Suppressor macrophage treated with lipopolysaccharide for 1 hour (primary cell): Measurements from ENCODE around the gene NHS.
A peak's percentile ranks its signal among the peaks of the same experiment; 100 is the strongest.
"Not testable (repeated sequence)": the region's sequence is repeated elsewhere in the genome, so short reads cannot be mapped to it uniquely, and the experiment has no call there.

Experiments used
- DNase-seq, 3 donors: peaks; one replicate each; pipeline ENCODE4 v3.0.0-alpha.2; 2020 to 2022

NHS gene

DNA sequence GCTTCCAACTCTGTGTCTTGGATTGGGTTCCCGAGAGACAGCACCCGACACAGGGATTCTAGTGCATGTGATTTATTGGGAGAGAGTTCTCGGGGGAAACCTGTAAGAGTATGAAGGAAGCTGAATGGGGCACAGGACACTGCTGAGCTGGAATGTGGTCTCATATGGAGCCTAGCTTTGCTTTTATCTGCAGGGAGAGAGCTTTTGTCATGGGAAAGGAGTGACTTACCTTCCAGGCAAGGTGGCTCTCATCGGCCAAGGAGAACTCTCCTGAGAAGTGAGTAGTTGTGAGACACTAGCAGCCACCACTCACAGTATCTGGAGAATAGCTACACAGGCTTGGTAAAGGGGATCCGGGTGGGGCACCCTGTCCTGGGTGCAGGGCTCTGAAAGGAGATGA, 124.5 kb downstream of the NHS start:
- no peak for DNase-seq

DNA sequence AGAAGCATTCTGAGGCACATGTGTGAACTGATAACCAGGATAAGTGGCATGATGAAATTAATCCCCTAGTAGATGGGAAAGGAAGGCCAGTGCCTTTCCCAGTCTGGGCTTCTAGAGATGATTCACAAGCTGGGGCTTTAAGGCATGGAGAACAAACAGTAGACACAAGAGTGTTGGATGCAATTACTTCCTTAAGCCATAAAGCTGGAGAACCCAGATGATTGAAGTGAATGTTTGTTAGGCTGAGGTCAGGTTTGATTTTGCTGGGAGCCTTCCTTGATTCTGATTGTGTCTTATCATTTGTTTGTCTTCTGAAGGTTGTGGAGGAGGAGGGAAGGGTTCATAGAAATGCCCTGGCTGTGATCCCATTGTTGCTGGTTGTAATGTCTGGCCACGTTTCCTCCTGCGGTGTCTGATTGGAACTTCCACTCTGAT, 125.2 kb downstream of the NHS start:
- DNase-seq = no peak

DNA sequence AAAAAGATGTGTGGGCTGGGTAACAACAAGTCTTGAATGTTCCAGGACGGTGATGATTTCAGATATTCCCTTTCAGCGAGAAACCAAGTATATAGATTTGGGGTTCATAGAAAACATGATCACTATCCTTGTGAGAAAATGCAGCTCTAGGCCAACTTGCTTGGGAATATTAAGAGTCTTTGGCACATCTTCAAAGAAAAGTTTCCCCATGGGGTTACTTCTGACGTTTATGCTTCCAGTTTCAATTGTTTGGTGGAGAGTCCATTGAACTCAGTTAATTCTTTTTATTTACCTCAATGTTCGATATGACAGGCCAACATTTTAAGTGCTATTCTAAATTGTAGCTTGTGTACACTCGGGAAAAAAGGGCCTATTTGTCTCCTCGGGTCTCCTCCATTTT, 126.7 kb downstream of the NHS start:
- no peak for DNase-seq

DNA sequence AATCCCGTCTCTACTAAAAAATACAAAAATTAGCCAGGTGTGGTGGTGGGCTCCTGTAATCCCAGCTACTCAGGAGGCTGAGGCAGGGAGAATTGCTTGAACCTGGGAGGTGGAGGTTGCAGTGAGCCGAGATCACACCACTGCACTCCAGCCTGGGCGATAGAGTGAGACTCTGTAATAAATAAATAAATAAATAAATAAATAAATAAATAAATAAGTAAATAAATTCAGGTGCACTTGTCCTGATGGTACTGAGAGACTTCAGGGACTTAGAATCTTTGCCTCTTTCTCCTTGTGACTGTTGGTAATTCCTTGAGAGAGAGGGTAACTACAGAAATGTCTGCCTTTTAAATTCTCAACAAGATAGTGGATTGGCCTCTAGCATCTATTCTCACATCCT, 131.4 kb downstream of the NHS start:
- not testable (repeated sequence) for DNase-seq

DNA sequence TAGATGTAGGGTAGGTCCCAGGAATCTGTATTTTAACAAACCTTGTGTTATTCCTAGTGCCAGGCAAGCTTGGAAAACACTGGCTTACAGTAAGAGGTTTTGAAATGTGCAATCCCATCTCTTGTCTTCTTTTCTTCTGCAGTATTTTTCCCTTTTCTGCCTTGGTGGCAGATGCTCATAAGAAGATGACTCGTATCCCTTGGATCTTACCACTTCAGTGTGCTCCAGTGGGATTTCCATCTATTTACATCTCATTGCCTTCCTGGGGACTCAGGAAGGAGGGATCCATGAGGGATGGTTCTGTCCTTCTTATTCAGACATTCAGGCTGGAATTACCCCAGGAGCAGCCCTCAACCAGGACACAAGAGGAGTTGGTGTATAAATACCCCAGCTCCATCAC, 136.6 kb downstream of the NHS start:
- DNase-seq = no peak

DNA sequence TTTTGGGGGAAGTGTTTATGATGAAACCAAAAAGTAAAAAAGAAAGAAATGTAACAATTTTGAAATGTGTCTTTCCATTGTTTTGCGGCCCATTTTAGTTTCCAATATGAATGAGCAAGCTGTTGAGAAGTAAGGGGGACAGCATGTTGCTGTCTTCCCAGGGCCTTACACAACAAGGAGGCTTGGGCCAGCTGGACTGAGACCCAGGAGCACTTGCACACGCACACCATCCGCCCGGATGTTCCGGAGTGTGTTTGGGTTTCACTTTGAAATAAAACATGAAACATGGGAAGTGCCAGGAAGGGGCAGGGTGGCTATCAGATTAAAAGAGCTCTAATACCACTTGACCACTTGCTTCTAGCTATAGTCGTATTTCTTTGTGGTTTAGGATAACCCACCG, 144.4 kb downstream of the NHS start:
- DNase-seq = no peak

DNA sequence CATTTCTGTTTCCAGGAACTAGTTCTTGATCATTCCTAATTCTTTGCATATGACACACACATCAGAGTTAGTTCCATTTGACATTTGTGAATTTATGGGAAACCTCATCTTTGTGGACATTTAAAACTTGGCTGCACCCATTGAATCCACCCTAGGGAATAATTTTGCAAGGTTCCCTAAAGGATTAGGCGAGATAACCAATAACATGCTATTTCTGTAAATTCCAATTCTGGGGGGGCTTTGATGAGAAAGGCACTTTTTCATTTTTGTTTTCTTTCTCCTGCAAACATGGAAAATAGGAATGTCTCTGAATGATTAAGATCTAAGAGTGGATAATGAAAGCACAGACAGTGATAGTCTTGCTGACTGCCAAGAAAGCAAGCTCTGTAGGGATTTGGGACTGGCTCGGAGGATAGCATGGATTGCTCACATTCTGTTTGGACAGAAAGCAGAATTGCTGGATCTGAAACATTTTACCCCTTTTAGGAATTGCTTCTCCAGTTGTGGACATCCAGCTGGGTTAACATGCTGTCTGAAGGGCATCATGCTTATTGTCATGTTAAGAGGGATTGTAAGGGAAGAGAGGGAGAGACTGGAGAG, 145.1 kb downstream of the NHS start:
- DNase-seq = no peak

DNA sequence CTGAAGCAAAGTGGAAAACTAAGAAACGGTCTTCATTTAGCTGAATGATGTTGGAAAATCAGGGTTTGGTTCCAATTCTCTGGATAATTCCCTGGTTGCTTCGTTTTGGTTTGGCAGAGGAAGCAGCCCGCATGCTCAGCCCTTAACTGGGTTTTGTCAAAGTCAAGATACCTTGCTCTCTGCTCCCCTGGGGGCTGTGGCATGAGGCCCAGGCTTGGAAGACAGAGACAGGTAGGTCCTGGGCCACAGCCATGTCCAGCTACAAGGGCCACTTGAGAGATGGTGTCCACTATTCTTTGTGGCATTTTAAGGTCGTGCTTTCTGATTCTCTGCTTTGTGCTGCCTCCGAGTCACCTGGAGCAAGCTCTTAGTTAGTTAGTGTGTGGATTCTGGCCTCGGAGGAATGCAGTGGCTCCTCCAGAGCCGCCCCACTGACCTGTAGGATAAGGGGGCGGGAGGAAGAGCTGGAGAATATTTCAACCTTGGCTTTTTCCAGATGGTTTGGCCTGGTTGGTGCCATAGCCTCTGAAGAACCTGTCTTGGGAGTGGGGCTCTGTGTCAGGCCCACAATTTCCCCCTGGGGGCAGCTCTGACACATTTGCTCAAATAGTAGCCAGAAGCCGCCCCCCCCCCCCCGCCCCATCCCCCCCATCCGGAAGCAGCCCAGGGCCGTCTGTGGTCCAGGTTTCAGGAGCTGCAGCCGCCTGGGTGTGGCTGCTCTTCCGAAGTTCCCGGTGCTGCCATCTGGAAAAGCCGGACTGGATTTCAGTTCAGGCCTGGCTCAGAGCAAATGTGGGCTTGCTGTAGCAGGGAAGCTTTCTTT, 147.1 kb downstream of the NHS start:
- DNase-seq = no peak

DNA sequence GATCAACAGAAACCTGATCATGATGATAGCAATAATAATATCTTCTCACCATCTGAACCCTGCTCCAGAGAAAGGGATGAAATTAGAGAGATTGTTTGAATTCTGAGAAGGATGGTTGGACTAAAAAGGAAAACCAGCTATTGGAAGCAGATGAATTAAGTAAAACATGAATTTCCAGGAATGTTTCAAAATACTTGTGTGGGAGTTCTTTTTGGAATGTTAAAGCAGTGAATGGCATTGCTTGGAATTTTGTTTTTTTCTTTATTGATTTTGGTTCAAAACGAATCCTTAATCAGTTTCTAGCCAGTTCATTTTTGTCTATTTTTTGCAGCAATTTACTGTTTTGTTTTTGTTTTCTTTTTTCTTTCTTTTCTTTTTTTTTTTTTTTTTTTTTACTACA, 150.3 kb downstream of the NHS start:
- no peak for DNase-seq

DNA sequence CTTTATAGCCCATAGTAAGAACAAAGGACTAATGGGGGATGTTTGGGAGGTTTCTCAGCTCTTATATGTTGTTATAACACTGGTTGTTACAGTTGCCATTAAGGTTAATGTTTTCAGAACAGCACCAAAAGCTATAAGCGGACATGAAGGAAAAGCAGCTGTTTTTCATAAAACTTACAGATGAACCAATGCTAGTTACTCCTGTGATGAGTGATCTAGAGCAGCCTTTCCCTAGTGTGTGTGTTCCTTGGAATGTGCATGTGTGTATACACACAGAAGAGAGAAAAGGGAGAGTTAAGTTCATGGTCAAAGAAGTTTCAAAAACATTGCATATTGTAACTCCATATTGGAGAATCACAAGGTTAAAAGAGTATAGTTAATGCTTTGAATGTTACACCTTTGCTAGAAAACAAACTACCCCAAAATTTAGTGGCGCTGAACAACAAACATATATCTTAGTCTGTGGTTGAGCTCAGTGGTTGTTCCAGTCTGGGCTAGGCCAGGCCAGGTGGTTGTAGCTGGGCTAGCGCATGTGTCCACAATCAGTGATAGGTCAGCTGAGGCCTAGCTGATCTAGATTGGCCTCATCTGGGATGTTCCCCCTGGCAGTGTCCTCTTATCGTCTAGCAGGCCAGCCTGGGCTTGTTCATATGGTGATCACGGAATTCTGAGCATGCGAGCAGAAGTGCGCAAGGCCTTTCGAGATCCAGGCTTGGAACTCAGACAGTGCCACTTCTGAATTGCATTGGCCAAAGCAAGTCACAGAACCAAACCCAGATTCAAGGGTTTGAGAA, 151.0 kb downstream of the NHS start:
- no peak for DNase-seq

DNA sequence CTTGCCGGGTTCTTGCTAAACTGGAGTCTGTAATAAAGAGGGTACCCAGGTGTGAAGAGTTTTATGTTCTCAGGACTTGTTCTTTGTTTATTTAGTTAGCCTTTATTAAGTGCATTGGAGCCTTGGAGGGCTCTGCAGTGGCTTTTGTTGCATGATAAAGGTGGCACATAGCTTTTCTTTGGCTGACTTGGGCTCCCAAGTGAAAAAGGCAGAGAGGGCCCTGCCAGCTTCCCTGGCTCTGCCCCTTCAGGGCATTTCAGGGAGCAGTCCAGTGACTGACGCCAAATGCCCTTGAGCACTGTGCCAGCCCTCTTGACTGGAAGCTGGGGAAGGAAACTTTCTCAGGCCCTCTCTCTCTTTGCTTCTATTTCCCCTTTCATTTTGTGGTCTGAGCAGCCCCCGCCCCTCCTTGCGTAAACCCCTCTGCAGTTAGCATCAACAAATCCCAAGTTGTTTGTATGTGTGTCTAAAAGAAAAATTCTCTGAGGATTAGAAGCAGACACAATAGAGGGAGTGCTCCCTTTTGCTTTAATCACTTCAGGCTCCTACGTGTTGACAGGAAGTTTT, 152.2 kb downstream of the NHS start:
- peak; percentile 31 to 47 (median 33) for DNase-seq

DNA sequence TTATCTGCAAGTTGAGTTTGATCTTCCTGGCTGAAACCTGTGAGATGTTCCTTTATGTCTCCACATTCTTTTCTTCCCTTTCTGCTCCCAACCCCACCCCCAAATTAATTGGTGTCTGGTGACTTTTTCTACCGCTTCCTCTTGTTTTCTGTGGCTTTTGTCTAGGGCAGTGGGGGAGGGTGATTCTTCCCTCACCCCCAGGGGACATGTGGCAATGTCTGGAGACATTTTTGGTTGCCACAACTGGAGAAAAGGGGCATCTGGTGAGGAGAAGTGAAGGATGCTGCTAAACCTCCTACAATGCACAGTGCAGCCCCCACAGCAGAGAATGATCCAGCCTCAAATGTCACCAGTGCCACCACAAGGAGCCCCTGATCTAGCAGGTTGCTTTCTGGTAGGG, 152.9 kb downstream of the NHS start:
- peak in 1 of 3 donors; percentile 14 for DNase-seq

DNA sequence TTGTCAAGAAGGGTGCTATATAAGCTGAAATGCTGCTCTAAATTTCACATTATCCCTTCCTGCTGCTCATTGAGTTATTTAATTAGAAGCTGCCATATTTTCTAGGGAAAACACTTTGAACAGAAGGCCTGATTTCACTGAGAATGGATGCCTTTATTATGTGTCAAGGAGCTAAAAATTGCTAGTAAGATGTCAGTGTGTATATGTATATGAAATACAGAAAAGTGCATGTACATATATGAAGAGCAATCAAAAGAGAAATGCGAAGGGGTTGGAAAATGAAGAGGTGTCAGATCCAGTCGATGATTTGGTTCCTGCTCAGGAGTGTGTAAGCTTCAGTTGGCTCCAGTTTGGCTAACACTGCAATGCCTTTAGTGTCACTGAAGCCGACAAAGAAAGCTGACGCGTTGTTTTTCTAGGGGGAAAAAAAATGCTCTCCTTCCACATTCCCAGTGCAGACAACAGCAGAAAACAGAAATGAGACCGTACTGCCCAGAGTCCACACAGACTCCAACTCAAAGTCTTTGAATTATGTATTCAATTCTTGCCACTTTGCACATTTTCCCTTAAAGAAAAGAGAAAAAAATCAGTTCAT, 154.2 kb downstream of the NHS start:
- DNase-seq = peak in 1 of 3 donors; percentile 10

DNA sequence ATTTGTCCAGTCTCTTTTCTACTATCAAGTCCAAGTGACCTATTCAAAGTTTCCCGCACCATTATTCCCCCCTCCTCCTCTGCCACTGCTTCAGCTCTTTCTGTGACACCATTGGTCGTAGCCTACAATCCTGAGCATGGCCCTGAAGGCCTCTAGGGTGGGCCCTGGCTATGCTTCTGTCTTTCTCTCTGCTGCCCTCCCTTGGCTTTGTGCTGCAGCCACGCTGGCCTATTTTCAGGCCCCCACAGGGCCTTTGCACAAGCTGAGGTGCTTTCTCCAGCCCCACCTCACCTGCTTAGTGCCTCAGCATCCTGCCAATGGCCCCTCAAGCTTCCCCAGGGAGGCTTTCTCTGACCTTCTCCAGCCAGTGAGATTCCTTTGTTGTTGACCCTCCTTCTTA, 156.5 kb downstream of the NHS start:
- no peak for DNase-seq

DNA sequence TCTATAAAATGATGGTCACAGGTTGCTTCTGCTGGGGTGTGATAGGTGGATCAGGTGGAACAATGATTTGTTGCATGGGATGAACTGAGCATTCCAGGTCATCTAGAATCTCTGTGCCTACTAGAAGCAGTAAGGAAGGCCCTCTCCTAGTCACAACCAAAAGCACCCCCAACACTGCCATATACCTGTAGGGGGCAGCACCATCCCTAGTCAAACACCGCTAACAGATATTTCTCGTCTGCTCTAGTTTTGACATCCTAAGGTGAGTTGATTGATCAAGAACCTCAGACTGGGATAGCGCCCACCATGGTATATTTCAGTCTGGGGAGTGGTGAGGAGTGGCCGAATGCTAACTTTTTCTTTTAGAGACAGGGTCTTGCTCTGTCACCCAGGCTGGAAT, 160.2 kb downstream of the NHS start:
- peak in 1 of 3 donors; percentile 34 for DNase-seq

DNA sequence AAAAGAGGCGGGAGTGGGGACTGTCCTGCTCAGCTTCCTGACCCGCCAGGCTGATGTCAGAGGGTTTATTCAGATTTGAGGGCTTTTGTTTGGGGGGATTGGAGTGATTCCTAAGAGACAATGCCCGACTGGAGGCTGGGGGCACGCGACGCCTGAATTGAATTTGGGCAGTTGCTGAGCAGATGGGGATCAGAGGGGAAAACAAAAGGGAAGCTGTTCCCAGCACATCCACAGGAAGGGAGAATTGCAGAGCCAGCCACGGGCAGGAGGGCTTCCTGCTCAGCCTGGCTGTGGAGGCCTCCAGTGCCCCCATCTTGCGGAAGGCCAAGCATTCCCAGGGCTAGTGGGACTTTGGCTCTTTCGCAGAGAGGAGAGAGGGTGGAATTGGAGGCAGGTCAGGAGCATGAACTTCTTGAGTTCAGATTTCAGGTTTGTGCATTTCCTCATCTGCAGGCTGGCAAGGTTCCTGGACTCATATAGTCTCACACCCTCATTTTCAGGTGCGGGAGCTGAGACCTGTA, 162.8 kb downstream of the NHS start:
- no peak for DNase-seq

DNA sequence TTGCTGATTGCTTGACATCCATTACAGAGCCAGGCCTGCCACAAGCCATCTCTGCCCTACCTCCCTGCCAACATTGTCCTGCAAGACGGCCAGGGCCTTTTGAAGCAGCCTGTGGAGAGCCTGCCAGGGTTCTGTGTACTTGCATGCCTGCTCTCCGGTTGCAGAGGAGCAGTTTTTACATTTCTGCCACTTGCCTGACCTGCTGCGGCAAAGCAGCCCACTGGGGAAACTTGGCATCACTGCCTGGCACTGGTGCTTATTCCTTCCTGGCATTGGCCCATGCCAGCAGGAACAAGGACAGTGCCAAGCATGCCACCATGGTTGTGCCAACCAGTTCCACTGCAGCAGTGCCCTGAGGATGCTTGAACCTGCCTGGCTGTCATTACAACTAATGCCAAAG, 167.1 kb downstream of the NHS start:
- no peak for DNase-seq

DNA sequence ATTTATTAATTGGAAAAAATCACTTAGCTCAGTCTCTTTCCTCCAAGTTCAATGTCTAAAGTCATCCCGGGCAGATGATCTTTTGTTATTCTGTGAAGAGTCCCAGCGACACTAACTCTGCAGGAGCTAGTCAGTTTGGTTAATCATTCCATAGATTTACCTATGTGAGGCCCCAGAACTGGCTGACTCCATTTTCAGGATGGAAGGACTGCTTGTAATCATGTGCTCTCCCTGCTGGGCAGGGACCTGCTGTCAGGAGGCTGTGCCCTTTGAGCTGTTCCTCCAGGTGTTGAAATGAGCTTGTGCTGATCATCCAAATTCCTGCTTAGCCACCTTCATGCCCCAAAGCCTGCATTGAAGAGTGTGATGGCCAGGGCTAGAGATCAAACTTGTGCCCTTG, 169.8 kb downstream of the NHS start:
- no peak for DNase-seq

DNA sequence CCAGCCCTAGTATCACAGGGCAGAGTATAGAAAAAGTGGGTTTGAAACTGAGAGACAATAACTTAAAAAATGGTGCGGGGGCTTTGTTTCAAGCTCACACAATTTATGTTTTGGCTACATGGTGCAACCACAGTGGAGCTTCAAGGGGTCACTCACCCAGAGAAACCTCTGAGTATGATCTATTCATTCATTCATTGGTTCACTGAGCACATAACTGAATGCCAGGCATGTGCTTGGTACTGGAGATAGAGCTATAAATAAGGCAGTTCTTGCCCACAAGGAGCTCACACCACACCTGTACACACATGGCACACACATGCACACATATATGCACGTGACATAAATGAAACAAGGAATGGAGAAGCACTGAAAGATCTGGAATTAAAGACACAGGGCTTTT, 171.4 kb downstream of the NHS start:
- no peak for DNase-seq

DNA sequence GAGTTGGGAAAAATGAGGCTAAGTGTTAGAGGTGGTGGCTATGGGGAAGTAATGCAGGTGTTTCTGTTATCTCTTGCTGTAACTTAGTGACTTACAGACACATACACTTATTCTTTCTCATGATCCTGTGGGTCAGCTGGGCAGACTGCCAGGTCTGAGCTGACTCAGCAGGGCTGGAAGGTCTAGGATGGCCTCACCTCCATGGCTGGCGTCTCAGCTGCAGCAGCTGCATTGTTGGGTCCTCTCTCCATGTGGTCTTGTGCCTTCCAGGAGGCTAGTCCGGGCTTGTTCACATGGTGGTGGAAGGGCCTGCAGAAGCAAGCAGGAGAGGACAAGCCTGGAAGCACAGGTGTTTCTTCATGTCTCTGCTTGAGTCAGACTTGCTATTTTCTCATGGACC, 172.7 kb downstream of the NHS start:
- DNase-seq = no peak

DNA sequence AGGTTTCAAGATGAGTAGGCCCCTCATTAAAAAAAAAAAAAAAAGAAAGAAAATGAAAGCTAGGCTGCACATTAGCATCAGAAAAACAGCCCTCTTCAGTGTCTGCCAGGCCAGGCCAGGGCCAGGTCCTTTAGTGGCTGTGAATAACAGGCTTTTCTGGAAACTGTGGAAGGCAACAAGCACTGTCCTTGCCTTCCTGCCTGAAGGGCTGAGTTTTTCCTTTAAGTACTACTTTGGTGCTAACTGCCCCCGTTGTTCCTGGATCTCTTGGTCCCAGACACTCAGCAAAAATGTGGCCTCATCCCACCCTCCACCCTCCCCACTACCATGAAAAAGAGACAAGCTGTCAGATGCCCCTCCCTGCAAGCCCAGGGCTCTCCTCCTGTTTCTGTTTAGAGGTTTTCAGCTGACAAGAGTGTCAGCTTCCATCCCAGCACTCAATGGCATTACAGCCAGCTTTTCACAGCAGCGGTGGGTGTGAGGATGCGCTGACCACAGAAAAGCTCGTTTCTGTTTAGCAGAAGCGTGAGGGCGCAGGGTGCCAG, 174.2 kb downstream of the NHS start:
- DNase-seq = no peak

DNA sequence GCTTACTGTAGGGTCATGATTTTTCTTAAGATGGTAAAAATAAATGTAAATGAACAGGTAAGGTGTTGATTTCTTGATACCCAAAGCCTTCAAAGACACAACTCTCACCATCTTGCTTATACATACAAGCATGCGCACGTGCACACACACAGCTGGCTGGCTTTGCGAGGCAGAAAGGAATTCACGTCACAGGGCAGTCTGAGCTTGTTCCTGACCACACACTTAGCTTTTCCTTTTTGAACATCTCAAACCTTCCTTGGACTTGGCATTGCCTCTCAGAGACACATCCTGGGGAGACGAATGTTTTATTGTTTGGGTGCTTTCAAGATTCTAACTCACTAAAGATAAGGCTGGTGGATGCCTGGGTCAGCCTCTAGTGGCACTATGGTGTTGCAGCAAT, 175.0 kb downstream of the NHS start:
- DNase-seq = no peak
